ENCODE data around the gene C10orf105. TPM values are rescaled to one million over a fixed set of nuclear protein-coding genes. Genes with fewer than 3 reads are reported as not detected.

The C10orf105 gene
- polyA plus RNA-seq, 3 donors: 0.03 to 0.22 (median 0.19) TPM

DNA sequence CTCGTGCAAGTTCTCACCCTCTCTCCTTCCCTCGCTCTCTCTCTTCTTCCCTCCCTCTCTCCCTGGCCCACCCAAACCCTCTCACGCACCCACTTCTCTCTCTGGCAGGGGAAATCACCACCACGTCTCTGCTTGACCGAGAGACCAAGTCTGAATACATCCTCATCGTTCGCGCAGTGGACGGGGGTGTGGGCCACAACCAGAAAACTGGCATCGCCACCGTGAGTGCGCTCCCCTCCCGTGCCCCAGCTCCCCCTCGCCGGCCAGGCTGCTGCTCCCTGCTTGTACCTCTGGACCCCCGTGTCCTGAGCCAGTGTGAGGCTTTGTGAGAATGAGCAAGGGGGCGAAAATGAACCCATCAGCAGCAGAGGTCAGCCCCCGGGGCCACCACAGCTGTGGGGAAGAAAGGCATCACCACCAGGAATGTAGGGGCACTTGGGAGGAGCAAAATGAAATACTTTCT is 25.5 kb downstream of the C10orf105 start:
- WGBS, 3 donors: 70 to 87% (median 72%) methylated on average over 18 of the region's 18 CpGs
- H3K27ac ChIP-seq (ENCODE audit: low read depth, low read length): no peak overlapping the region

DNA sequence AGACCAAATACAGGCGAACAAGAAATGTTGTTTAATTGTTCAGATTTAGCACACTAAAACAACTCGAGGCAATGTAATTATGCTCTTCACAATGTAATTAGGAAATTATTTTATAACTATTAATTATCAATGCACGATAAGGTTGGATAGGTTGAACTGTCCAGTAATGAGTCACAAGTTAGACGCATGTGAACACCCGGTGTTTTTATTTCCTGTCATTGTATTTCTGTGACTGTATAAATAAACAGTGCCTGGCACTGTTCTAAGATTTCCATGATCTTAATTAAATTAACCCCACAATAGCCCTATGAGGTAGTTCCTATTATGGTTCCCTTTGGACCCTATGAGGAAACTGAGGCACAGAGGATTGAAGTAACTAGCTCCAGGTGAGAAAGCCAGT is 26.2 kb downstream of the C10orf105 start:
- no peak overlapping the region for H3K27ac ChIP-seq (ENCODE audit: low read depth, low read length)
- WGBS, 3 donors: 45 to 72% (median 58%) methylated on average over 5 of the region's 5 CpGs

DNA sequence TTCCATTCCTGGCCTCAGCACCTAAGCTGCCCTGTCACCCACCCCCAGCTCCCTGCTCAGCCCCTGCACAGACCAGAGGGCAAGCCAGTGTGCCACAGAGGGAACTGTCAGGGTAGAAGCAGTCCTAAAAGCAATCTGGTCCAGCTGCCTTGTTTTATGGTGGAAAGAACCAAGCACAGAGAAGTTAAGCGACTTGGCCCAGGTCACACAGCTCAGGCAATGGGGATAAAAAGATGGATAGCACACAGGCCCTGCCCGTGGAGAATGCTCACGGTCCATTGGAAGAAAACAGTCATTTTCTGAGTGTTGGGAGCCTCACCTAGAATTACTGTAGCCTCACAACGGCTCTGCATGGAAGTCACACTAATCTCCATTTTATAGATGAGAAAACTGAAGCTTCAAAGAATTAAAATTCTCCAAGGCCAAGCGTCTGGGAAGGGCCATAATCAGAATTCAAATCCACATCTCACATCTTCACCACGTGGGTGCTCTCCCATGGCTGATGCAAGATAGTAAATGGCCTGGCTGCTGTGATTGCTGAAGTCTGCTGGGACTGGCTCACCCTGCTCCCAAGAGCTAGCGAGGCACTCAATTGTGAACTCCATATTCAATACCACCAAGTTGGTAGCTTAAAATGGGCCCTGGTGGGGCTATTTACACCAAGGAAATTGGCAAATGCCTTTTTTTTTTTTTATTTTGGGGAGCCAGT is 26.8 kb downstream of the C10orf105 start:
- no peak overlapping the region for H3K27ac ChIP-seq (ENCODE audit: low read depth, low read length)
- 78 to 81% (median 79%) methylated on average over 7 of the region's 7 CpGs for WGBS, 3 donors

DNA sequence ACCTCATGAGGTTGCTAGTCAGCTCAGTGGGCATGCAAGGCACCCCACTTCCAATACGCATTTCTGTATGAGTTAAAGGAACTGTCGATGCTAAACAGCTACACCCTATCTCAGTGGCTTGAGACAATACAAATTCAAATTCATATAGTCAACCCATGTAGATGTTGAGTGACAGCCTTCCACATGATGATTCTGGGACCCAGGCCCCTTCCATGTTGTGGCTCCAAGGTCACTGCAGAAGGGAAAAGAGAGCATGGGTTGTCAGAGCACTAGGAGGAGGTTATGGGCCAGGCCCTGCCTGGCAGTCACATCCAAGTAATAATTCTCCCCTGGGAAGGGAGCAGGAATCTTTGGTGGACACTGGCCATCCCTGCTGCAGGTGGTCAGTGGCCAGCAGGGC is 28.2 kb downstream of the C10orf105 start:
- no peak overlapping the region for H3K27ac ChIP-seq (ENCODE audit: low read depth, low read length)
- WGBS, 3 donors: 92 to 100% (median 93%) methylated on average over 2 of the region's 2 CpGs

DNA sequence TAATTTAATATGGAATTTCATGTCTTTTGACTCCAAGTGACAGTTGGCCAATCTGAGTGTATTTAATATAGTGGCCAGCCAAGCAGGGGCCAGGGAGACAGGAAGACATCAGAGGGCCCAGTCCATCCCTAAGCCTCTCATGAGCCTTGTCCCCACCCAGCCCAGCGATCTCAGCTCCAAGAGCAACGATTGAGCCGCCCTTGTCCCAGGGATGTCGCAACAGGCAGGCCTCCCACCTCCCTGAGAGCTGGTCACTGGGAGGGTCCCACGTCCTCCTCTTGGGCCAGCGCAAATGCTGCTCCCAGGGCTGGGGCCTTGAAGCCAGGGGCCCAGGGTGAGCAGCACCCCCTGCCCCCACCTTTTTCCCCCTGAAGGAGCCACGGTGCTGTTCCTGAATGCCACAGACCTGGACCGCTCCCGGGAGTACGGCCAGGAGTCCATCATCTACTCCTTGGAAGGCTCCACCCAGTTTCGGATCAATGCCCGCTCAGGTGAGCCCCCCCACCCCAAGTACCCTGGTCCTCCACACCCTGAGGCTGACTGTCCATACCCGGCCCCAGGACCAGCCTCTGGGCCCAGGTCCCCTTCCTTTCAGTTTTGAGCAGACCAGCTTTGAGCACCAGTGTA is 29.4 kb downstream of the C10orf105 start:
- 87 to 89% (median 88%) methylated on average over 13 of the region's 13 CpGs for WGBS, 3 donors
- no peak overlapping the region for H3K27ac ChIP-seq (ENCODE audit: low read depth, low read length)

DNA sequence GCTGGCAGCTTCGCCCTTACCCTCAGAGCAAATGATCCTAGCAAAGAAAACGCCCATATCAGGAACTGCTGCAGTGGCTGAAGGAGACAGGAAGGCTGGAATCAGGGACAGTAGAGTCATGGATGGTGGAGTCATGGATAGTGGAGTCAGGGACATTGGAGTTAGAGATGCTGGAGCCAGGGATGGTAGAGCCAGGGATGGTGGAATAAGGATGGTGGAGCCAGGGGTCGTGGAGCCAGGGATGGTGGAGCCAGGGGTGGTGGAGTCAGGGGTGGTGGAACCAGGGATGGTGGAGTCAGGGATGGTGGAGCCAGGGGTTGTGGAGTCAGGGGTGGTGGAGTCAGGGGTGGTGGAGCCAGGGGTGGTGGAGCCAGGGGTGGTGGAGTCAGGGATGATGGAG is 31.3 kb downstream of the C10orf105 start:
- no peak overlapping the region for H3K27ac ChIP-seq (ENCODE audit: low read depth, low read length)
- 82 to 96% (median 96%) methylated on average over 3 of the region's 3 CpGs for WGBS, 3 donors

DNA sequence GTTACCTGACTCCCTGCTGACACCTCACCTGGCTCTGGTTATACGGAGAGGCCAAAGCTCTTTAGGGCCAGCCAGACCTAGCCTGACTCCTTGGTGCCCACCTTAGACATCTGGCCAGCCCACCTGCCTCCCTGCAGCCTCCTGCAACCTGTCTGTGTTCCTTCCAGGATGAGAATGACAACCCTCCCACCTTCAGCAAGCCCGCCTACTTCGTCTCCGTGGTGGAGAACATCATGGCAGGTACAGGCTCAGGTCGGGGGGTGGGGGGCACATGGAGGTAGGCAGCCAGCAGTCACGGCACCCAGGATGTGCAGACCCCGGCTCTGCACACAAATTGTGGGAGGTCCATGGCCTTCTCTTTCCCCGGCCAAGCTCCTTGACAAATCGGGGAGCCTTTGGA is 32.1 kb downstream of the C10orf105 start:
- H3K27ac ChIP-seq (ENCODE audit: low read depth, low read length): no peak overlapping the region
- WGBS, 3 donors: 81 to 96% (median 92%) methylated on average over 9 of the region's 9 CpGs

DNA sequence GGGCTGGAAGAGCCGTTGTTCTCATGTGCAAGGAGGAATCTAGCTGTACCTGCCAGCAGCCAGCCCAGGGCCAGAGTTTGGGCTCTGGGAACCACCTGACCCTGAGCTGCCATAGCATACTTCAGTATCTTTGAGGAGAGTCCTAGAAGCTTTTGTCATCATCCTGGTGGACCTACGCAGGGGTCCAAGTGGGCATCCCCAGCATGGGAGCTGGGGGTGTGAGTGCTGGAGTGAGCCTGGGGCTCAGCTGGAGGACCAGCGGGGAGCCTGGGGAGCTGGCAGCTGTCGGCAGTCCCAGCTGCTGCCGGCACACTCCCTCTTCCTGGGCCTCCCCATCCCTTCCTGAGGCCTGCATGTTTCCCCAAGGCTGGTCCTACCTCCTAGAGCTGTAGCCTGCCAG is 32.5 kb downstream of the C10orf105 start:
- H3K27ac ChIP-seq (ENCODE audit: low read depth, low read length): no peak overlapping the region
- WGBS, 3 donors: 61 to 77% (median 67%) methylated on average over 3 to 5 of the region's 5 CpGs

DNA sequence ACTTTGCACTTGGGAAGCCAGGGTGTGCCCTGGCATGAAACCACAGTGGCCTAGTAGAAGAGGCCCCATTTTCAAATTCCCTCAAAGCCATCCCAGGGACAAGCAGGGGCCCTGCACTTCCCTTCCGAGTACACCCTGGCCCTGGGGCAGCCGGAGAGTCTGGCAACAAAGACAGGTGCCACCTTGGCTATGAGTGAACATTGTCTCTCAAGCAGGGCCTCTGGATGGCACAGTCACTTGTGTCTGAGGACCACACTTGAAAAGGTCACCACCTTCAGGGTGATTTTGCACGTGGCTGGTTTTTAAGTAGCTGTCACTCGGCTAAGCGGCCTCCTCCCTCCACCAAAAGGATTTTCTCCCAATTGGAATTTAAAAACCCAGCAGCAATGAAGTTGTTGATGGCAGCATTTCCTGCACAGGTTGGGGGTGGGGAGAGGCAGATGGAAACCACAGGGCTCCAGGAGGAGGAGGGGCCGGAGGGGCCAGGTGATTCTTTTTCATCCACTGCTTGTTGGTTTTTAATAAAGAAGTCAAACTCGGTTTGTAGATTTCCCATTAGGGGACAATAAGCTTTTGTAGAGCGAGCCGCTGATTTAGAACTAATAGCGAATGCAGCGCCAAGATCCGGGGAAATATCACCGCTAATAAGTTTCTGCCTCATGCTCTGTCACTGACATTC is 33.9 kb downstream of the C10orf105 start:
- WGBS, 3 donors: 72 to 95% (median 90%) methylated on average over 13 of the region's 13 CpGs
- no peak overlapping the region for H3K27ac ChIP-seq (ENCODE audit: low read depth, low read length)

DNA sequence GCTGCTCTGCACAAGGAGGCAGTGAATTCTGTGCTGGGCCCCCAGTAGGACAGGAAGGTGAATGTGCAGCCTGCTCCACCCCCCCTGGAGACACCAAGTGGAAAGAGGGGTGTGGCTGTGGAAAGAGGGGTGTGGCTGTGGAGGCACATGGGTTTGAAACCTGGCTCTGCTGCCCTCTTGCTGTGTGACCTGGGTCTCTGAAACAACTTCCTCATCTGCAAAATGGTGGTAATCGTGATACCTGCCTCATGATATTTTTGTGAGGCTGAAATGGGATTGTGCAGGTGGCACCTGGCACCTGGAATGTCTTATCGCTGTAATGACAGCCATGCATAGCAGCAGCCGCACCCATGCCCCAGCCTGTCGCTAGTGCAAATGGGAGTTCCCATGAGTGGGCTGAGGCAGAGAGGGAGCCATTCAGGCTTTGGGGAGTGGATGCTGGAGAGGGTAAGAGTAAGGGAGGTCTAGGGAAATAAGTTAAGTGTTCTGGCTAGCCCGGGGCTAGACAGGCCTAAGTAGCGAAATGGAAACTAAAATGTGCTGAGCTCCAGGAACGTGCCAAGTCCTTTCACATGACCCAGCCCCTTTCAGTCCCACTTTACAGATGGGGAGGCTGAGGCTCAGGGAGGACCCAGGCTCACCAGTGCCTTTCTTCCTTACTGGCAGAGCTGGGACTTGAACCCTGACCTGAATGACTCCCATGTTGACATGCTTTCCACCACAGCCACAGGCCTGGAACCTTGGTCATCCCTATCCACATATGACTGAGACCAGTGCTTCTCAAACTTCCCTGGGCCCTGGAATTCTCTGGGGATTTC is 35.0 kb downstream of the C10orf105 start:
- WGBS, 3 donors: 83 to 88% (median 83%) methylated on average over 7 of the region's 7 CpGs

DNA sequence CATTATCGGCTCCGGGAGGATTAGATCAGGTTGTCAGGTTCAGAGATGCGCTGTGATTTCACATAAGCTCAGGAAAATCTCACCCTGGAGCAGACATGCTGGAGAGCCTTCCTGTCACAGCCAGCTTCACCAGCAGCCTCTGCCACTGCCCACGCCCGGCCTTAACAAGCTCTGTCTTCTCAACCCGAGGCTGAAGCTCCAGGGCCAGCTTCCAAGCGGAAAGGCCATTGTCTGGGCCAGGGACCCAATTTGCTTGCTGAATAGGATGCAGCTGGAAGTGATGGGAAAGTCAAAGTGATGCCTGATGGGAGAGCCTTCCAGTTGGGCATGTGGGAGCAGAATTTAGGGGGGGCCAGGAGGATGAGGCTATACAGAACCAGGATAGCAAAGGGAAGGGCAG is 36.3 kb downstream of the C10orf105 start:
- 75 to 80% (median 77%) methylated on average over 7 of the region's 7 CpGs for WGBS, 3 donors
- no peak overlapping the region for H3K27ac ChIP-seq (ENCODE audit: low read depth, low read length)

More for the DNA sequence above, 35.0 kb downstream of the C10orf105 start:
- no peak overlapping the region for H3K27ac ChIP-seq (ENCODE audit: low read depth, low read length)

DNA sequence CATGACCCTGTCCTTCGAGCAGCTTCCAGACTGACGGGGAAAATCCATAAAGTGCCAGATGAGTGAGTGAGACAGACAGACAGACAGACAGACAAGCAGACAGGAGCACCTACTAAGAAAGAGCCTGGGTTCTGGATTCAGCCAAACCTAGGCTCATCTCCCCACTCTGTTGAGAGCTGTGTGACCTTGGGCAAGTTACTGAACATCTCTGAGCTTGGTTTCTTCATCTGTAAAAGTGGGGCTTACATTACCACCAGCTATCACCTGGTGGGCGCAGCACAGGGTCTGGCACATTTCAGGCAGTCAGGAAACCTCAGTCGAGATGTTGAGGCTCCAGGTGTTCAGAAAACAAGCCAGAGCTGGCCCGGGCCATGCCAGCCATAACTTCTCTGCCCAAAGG is 37.6 kb downstream of the C10orf105 start:
- no peak overlapping the region for H3K27ac ChIP-seq (ENCODE audit: low read depth, low read length)
- WGBS, 3 donors: 84 to 96% (median 92%) methylated on average over 5 of the region's 5 CpGs

DNA sequence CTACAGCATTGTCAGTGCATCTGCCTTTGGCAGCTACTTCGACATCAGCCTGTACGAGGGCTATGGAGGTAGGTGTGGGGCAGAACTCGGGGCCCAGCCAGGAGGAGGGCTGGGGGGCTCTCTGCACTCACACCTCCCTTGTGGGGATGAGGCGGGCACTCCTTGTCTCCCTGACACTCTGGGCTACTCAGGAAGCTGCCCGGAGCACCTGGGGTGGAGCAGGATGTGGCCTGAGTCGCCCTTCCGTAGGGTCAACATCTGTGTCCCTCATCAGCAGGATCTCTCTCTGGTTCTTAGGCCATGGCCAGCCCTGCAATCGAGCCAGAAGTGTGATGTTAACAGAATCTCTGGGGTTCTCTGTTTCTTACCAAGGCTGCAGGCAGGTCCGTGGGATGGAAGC is 40.2 kb downstream of the C10orf105 start:
- WGBS, 3 donors: 70 to 77% (median 71%) methylated on average over 9 of the region's 9 CpGs

DNA sequence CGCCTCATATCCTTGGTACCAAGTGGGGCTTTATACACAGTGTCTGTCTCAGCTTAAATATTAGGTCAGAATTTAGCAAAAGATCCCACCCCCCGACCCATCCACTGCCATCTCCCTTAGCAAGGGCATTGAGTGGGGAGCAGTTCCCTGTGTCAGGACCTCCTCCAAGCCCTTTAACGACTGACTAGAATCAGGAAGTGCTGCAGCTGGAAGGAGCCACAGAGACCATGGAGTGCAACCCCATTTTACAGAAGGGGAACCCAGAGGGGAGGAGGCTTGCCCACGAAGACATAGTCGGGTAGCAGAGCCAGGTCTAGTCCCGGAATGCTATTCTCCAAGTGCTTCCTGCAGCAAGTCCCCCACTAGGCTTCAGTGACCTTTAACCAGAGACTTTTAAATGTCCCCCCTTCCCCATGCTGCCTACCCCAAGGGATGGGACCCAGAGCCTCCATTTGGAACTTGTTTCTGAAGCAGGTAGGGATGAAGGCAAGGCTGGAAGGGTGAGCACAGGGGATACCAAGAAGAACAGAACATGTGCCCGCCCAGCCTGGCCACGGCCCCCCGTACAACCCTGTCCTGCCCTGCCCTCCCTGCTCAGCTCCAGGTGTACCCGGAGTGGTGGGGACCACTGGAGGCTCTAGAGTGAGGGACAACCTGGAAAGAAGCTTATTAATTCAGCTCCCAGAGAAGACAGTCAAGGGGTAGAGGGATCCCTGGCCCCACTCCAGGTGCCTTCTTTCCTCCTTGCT is 41.3 kb downstream of the C10orf105 start:
- 76 to 80% (median 78%) methylated on average over 10 of the region's 10 CpGs for WGBS, 3 donors
- H3K27ac ChIP-seq (ENCODE audit: low read depth, low read length): no peak overlapping the region

More for the DNA sequence above, 40.2 kb downstream of the C10orf105 start:
- no peak overlapping the region for H3K27ac ChIP-seq (ENCODE audit: low read depth, low read length)

DNA sequence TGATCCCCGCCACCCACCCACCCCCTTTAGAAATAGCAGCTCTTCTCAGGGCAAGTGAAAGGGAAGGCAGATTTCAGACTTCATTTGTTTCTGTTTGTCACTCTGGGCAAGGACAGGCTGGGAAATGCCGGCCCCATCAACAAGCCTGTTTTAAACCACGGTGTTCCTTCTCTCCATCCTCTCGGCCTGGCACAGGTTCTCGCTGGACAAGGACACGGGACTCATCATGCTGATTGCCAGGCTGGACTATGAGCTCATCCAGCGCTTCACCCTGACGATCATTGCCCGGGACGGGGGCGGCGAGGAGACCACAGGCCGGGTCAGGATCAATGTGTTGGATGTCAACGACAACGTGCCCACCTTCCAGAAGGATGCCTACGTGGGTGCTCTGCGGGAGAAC is 42.3 kb downstream of the C10orf105 start:
- no peak overlapping the region for H3K27ac ChIP-seq (ENCODE audit: low read depth, low read length)
- WGBS, 3 donors: 82 to 96% (median 94%) methylated on average over 17 of the region's 17 CpGs

DNA sequence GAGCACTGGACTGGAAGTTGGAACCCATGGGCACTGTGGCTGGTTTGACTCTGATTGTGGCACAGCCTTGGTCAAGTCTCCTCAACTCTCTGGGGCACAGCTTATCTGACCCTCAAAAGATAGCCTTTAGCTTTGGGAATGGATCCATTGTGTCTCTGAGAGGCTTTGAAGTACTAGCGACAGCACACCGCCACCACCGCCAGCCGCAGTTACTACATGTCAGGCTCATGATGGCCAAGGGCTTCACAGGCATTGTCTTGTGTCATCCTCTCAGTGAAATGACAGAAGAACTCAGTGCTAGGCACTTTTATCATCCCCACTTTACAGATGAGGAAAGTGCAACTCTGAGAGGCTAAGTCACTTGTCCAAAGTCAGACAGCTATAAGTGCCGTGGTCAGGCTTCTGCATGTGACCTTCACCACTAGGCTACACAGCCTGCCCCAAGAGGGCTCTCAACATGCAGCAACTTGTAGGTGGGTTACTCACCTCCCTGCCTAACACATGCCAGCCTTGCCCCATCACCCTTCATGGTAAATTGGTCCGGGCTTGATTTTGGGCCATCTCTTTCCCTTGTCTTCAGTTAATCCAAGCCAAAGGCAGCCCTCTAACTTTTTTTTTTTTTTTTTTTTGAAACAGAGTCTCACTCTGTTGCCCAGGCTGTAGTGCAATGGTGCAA is 44.1 kb downstream of the C10orf105 start:
- WGBS, 3 donors: 96 to 97% (median 96%) methylated on average over 6 of the region's 6 CpGs
- no peak overlapping the region for H3K27ac ChIP-seq (ENCODE audit: low read depth, low read length)

All from adipose tissue (tissue), 3 donors.